22Rv1 (cell line): Measurements from ENCODE around the gene TMEM190.

Experiments used
- H3K27ac ChIP-seq: fragments of 450-650 bp; 2 replicates; pipeline ENCODE4 v1.5.1; 2017
- ZFX ChIP-seq: fragments of 450-650 bp; IDR thresholded peaks from 2 replicates; pipeline ENCODE4 v1.6.1; 2017; ENCODE audit warnings: antibody characterized with exemption, borderline replicate concordance
- TF ChIP-seq, protein P1 (sequence below): fragments of 450-650 bp; IDR thresholded peaks from 2 replicates; pipeline ENCODE4 v1.5.1; 2017; ENCODE audit warnings: mild to moderate bottlenecking

The TMEM190 gene

DNA sequence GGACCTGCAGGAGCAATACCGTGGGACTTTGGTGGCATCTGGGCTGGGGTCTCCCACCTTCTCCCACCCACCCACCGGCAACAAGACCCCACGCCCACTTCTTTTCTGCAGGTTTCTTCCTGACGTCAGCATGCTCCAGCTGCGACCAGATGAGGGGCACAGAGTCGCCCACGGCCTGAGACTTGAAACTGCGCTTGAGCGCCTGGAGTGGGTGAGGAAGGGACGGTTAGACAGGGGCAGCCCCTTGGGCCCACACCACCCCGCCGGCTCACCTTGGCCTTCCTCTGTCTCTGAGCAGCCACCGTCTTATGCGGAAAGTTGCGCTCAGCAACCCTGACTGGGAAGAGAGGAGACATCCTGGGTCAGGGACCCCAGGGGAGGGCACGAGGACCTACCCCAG, 15.7 kb upstream of the TMEM190 start:
- no peak overlapping the region for H3K27ac ChIP-seq

DNA sequence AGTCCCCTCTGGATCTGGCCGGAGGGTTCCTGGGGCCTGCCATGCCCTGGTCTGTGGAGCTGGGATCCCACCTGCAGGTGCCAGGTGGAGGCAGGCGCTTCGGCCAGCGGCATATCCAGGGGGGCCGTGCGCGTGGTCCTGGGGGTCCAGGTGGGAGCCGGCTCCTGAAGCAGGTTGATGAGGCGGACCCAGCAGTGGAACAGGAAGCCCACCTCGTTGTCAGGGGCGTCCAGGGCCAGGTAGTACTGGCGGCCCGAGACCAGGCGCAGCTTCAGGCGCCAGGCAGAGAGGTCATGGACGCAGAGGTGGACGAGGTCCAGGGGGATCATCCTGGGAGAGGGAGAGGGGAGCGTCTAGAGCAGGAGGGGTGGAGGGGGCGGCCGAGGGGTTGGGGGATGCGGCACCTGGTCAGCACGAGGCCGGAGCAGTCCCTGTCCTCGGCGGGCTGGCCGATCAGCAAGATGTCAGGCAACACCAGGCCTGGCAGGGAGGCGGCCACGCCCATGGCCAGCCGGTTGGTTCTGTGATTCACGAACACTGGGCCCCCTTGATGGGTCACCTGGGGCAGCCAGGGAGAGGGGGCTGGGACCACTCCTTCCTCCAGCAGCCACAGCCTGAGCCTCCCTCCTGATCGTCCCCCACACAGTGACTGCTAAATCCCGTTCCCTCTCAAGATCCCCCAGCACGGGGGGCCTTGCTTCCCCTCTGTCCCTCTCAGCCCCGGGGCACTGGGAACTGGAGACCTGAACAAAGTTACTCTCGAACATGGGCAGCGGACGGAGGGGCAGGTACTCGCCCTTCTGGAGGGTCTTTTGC, 14.2 kb upstream of the TMEM190 start:
- no peak for TF ChIP-seq ZFX
- TF ChIP-seq, protein P1, sequence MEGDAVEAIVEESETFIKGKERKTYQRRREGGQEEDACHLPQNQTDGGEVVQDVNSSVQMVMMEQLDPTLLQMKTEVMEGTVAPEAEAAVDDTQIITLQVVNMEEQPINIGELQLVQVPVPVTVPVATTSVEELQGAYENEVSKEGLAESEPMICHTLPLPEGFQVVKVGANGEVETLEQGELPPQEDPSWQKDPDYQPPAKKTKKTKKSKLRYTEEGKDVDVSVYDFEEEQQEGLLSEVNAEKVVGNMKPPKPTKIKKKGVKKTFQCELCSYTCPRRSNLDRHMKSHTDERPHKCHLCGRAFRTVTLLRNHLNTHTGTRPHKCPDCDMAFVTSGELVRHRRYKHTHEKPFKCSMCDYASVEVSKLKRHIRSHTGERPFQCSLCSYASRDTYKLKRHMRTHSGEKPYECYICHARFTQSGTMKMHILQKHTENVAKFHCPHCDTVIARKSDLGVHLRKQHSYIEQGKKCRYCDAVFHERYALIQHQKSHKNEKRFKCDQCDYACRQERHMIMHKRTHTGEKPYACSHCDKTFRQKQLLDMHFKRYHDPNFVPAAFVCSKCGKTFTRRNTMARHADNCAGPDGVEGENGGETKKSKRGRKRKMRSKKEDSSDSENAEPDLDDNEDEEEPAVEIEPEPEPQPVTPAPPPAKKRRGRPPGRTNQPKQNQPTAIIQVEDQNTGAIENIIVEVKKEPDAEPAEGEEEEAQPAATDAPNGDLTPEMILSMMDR = no peak
- H3K27ac ChIP-seq = no peak overlapping the region

More for the DNA sequence above, 15.7 kb upstream of the TMEM190 start:
- TF ChIP-seq, protein P1 = no peak
- TF ChIP-seq ZFX = no peak

DNA sequence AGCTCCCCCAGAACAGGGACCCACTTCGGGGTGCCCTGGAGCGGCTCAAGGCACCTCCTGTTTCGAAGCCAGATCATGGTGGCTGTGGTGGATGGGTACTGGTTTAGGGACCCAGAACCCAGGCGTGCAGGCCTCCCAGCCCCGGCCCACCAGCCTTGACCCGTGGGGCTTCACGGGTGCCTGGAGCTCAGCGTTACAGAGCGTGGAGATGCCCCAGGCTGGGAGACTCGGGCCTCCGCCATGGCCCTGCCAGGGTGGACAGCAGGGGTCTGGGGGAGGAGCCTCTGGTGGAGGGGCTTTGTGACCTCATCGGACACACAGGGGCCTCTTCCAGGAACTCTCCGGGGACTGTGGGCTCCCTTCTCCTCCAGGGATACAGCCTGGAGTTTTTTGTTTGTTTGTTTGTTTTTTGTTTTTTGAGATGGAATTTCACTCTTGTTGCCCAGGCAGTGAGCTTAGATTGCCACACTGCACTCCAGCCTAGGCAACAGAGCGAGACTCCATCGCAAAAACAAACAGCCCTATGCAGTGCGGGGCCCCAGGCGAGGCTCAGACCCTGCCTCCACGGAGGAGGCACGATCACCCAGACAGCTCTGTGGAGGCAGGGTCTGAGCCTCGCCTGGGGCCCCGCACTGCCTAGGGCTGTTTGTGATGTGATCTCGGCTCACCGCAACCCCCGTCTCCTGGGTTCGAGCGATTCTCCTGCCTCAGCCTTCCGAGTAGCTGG, 13.5 kb upstream of the TMEM190 start, which contains the start of gene GARIN5B:
GARIN5B (minus strand) TSS at position 271 of the 727 bp plus-strand sequence; CDS start at position 77, 194 bp downstream.
- no peak for TF ChIP-seq ZFX
- TF ChIP-seq, protein P1 = no peak
- no peak within 1 kb of the TSS for H3K27ac ChIP-seq

DNA sequence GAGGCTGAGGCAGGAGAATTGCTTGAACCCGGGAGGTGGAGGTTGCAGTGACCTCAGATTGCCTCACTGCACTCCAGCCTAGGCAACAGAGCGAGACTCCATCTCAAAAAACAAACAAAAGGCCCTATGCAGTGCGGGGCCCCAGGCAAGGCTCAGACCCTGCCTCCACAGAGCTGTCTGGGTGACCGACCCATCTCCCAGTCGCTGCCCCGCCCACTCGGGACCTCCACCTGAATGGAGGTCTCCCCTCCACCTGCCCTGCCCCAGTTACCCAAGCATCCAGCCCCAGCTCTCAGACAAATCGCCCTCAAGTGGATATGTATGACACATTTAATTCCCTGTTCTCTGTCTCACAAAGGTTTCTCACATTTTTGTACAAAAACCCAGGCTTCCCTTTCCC, 11.4 kb upstream of the TMEM190 start:
- no peak for TF ChIP-seq ZFX
- TF ChIP-seq, protein P1 = no peak
- no peak overlapping the region for H3K27ac ChIP-seq

DNA sequence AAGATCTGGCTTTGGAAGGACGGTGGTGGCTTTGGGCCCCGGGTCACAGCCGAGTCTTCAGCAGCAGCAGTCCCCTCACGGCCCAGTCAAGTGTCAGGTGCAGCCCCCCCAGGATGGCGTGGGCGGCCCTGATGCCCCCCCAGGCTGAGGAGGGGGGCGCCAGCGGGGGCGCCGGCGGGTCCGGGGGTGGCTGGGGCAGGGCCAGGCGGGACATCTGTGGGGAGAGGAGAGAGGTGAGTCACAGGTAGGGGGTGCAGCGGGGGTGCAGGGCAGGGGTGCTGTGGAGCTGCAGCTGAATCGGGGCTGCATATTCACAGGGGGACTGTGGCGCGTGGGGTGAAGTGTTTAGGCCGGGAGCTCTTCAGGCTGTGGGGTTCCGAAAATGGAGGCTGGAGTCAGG, 10.7 kb upstream of the TMEM190 start:
- H3K27ac ChIP-seq = no peak overlapping the region
- TF ChIP-seq, protein P1 = no peak
- no peak for TF ChIP-seq ZFX

DNA sequence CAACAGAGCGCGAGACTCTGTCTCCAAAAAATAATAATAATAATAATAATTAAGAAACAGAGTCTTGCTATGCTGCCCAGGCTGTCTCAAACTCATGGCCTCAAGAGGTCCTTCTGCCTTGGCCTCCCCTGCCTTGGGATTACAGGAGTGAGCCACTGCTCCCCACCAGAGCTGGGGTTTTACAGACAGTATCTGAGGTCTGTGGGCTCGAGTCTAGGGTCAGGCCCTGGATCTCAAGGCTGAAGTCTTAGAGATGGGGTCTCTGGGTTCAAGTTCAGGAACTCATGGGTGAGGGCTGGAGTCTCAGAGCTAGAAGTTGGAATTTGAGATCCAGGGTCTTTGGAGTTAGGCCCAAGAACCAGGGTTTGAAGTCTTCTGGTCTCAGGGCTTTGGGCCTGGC, 9.8 kb upstream of the TMEM190 start:
- TF ChIP-seq, protein P1 = no peak
- TF ChIP-seq ZFX = no peak
- H3K27ac ChIP-seq = no peak overlapping the region

DNA sequence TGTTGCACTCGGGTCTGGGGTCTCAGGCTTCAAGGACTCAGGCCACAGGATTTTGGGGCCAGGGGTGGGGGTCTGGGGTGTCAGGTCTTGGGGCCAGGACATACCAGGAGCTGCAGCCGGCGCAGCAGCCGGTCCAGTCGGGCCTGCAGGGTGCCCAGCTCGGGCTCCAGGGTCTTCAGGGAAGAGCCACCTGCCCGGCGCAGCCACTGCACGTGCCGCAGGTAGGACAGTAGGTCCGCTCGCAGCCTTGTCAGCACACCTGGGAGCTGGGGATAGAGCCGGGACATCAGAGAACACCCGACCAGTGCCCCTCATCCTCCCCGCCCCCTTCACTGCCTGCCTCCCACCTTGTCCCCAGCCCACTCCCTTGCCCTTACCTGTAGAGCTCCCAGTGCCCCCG, 8.5 kb upstream of the TMEM190 start:
- H3K27ac ChIP-seq = no peak overlapping the region
- TF ChIP-seq, protein P1 = no peak
- TF ChIP-seq ZFX = no peak
